ENCODE measurements around the gene MAS1. TPM values are rescaled to one million over a fixed set of nuclear protein-coding genes. Genes with fewer than 3 reads are reported as not detected.

The MAS1 gene
- total and polyA plus RNA-seq, 10 of the 15 experiments (the other 5 are each of a cell fraction or from before 2014, with no cell fraction given) = under 0.01 to 0.08 TPM; not detected in 8

GRCh38 chr6:159929819-159930218 is 39.0 kb downstream of the MAS1 start (continued):
- TF ChIP-seq IRF3 (IDR thresholded peaks at IDR 0.05) = no peak
- TF ChIP-seq MXI1 (IDR thresholded peaks at IDR 0.05; ENCODE audit: low read depth, low read length) = peak; percentile 32; the same call in 1 of the 2 replicates
- TF ChIP-seq RELB (IDR thresholded peaks at IDR 0.05; ENCODE audit: low read depth) = peak; percentile 98

GRCh38 chr6:159931112-159931511 is 40.3 kb downstream of the MAS1 start:
- peaks cover 2% of the 10 kb centered on the region; the same call in 1 of the 3 replicates for H3K9me3 ChIP-seq (replicated peaks; ENCODE audit: control insufficient read depth, insufficient read depth, low read length)
- SMC1A ChIA-PET (ENCODE audit: uncharacterized antibody, unreplicated experiment) = interaction anchor here (0.9 to 6.8 kb wide), 22 partner anchors 9 to 601 kb away, joined by 3 to 95 read pairs (median 5); partner anchors contain the start of genes IGF2R and MAS1
- H3K27me3 ChIP-seq (replicated peaks in 1 of 2; ENCODE audit: control insufficient read depth in 2 of 2, insufficient read depth in 2 of 2, low read length in 1 of 2) = no peaks in the 10 kb centered on the region
- H4K20me1 ChIP-seq (ENCODE audit: control insufficient read depth, insufficient read depth) = no peaks in the 10 kb centered on the region
- 0% methylated on average over 3 of the region's 3 CpGs for WGBS (ENCODE audit: insufficient coverage, insufficient replicate concordance, low lambda C conversion rate, missing lambda C conversion rate)
- no peak overlapping the region for H2AFZ ChIP-seq (ENCODE audit: control insufficient read depth, low read depth, low read length)
- peak; percentile 88 for DNase-seq (ENCODE audit: low read depth, low spot score)
- intact Hi-C loops (cut with micrococcal nuclease; ENCODE audit: unreplicated experiment) = loop anchor here (2.0 to 5.0 kb wide), 5 partner anchors 18 to 204 kb away; partner anchors contain the start of genes TCP1 and WTAP
- peak; percentile 7 for FAIRE-seq
- in situ Hi-C loops (cut with MboI) = no loop called here
- peaks cover 25% of the 10 kb centered on the region for H3K4me1 ChIP-seq (ENCODE audit: control insufficient read depth, insufficient read depth, low read length)
- H3K4me3 ChIP-seq = no peak overlapping the region
- CTCF ChIA-PET = interaction anchor here (0.6 to 3.7 kb wide), 11 partner anchors 9 to 240 kb away, joined by 3 to 26 read pairs (median 4); partner anchors contain the start of genes MAS1 and MRPL18
- RAD21 ChIA-PET (ENCODE audit: unreplicated experiment) = interaction anchor here (0.6 to 5.5 kb wide), 18 partner anchors 10 to 204 kb away, joined by 3 to 34 read pairs (median 6); partner anchors contain the start of genes MRPL18, TCP1 and WTAP
- POLR2A ChIA-PET = interaction anchor here (0.5 to 2.2 kb wide), 8 partner anchors 17 to 1972 kb away, joined by 3 to 14 read pairs (median 7); no protein-coding TSS in a partner anchor
- ATAC-seq = peak; percentile 87
- peak overlapping the region; percentile 77 for H3K27ac ChIP-seq (ENCODE audit: control insufficient read depth, insufficient read depth)
- H3K9ac ChIP-seq (ENCODE audit: control insufficient read depth, insufficient read depth, low read length) = no peak overlapping the region
- peak overlapping the region; percentile 59; the same call in 1 of the 2 replicates for H3K4me2 ChIP-seq (ENCODE audit: control insufficient read depth, insufficient read depth)
- BruUV-seq (replicated peaks) = no TSS peak
- H3K79me2 ChIP-seq (ENCODE audit: control insufficient read depth, insufficient read depth, low read length) = no peaks in the 10 kb centered on the region
- no peaks in the 10 kb centered on the region for H3K36me3 ChIP-seq (ENCODE audit: control insufficient read depth in 2 of 2, insufficient read depth in 2 of 2, low read length in 1 of 2)
- TF ChIP-seq STAT3 (IDR thresholded peaks at IDR 0.05; ENCODE audit: low read depth, low read length) = peak; percentile 79
- TF ChIP-seq STAT1 (conservative IDR thresholded peaks at IDR 0.05) = no peak
- no peak for TF ChIP-seq REST (IDR thresholded peaks at IDR 0.05; ENCODE audit: low read depth, low read length)
- no peak for TF ChIP-seq SMAD5 (IDR thresholded peaks at IDR 0.05; ENCODE audit: low read depth)
- no peak for TF ChIP-seq ZBTB33 (IDR thresholded peaks at IDR 0.05)
- no peak for TF ChIP-seq NFYA (IDR thresholded peaks at IDR 0.05; ENCODE audit: borderline replicate concordance, low read depth, low read length)
- no peak for TF ChIP-seq NKRF (conservative IDR thresholded peaks at IDR 0.05)
- TF ChIP-seq WRNIP1 (IDR thresholded peaks at IDR 0.05; ENCODE audit: borderline replicate concordance, low read depth, low read length) = no peak

Measured in GM12878 (cell line).